Measurements from ENCODE around the gene ANKRD13B.

The ANKRD13B gene

GRCh38 chr17:29594519-29595090, 1.7 kb downstream of the ANKRD13B start:
- no peak for DNase-seq (ENCODE audit: low read depth in 2 of 2)

GRCh38 chr17:29595107-29595942, 2.4 kb downstream of the ANKRD13B start:
- DNase-seq (ENCODE audit: low read depth in 2 of 2): no peak

- DNase-seq (ENCODE audit: low read depth in 2 of 2): no peak
Measured at GRCh38 chr17:29595943-29596774, 3.2 kb downstream of the ANKRD13B start.

- DNase-seq (ENCODE audit: low read depth in 2 of 2): no peak
Measured at GRCh38 chr17:29596811-29597210, 3.9 kb downstream of the ANKRD13B start.

GRCh38 chr17:29597361-29598172, 4.6 kb downstream of the ANKRD13B start:
- DNase-seq (ENCODE audit: low read depth in 2 of 2): no peak

GRCh38 chr17:29603109-29603674, 10.3 kb downstream of the ANKRD13B start:
- no peak for DNase-seq (ENCODE audit: low read depth in 2 of 2)

GRCh38 chr17:29607557-29608195, 14.7 kb downstream of the ANKRD13B start:
- no peak for DNase-seq (ENCODE audit: low read depth in 2 of 2)

GRCh38 chr17:29608986-29609385, 16.1 kb downstream of the ANKRD13B start:
- DNase-seq (ENCODE audit: low read depth in 2 of 2): no peak

- no peak for DNase-seq (ENCODE audit: low read depth in 2 of 2)
Measured at GRCh38 chr17:29610395-29610794, 17.5 kb downstream of the ANKRD13B start.

GRCh38 chr17:29611351-29612093, 18.6 kb downstream of the ANKRD13B start:
- DNase-seq (ENCODE audit: low read depth in 2 of 2): no peak

- DNase-seq (ENCODE audit: low read depth in 2 of 2): no peak
Measured at GRCh38 chr17:29612094-29612403, 19.1 kb downstream of the ANKRD13B start.

GRCh38 chr17:29612404-29613280, 19.7 kb downstream of the ANKRD13B start:
- no peak for DNase-seq (ENCODE audit: low read depth in 2 of 2)

- DNase-seq (ENCODE audit: low read depth in 2 of 2): peak; percentile 71 to 75
Measured at GRCh38 chr17:29613352-29613837, 20.5 kb downstream of the ANKRD13B start.

GRCh38 chr17:29613856-29614255, 20.9 kb downstream of the ANKRD13B start:
- DNase-seq (ENCODE audit: low read depth in 2 of 2): no peak

GRCh38 chr17:29614349-29615047, 21.6 kb downstream of the ANKRD13B start:
- no peak for DNase-seq (ENCODE audit: low read depth in 2 of 2)

- no peak for DNase-seq (ENCODE audit: low read depth in 2 of 2)
Measured at GRCh38 chr17:29615048-29615385, 22.1 kb downstream of the ANKRD13B start.

GRCh38 chr17:29615492-29616299, 22.8 kb downstream of the ANKRD13B start:
- peak; percentile 55 to 62 for DNase-seq (ENCODE audit: low read depth in 2 of 2)

Measured in fibroblast of skin of left quadriceps (primary cell).